G401 (cell line): ENCODE results near the gene CLSTN2. TPM values are rescaled to one million over a fixed set of nuclear protein-coding genes. Genes with fewer than 3 reads are reported as not detected.

Experiments
- DNase-seq: peaks from one replicate; pipeline ENCODE4 v3.0.0-alpha.2; 2015; ENCODE audit warnings: low spot score
- in situ Hi-C: cut with HindIII; loops from 2 replicates; pipeline ENCODE4 v1.10.0; 2016; ENCODE audit warnings: low sequenced_read_pairs, mixed read lengths
- total RNA-seq: library from RNA; depleted of rRNA; stranded (reverse); fragments of >200 nt; shearing (Covaris generic); gene quantifications from 2 replicates; pipeline ENCODE4 v1.2.3, GENCODE V29; 2014

The CLSTN2 gene
- total RNA-seq, 1 experiment from 2014 or later: 5.2 TPM

- in situ Hi-C loops: no loop called here
- DNase-seq: no peak
Measured at GRCh38 chr3:140284372-140284771, 349.4 kb downstream of the CLSTN2 start.

DNA sequence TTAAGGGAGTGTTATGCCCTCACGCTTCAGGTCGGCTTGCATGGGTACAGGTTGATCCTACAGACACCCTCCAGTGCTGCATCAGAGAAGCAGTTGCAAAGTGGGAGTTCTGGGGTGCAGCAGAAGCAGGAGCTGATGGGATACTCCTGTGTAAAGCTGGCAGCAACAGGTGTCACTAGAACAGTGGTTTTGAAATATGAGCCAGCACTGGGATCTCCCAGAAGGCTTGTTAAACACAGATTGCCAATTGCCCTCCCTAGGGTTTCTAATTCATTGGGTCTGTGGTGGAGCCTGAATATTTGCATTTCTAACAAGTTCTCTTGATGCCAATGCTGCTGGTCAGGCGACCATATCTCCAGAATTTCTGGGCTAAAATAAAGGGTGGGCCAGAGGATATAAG, 350.4 kb downstream of the CLSTN2 start:
- in situ Hi-C loops: no loop called here

GRCh38 chr3:140288595-140288994, 353.6 kb downstream of the CLSTN2 start:
- no peak for DNase-seq

More for the DNA sequence above, 350.4 kb downstream of the CLSTN2 start:
- no peak for DNase-seq

GRCh38 chr3:140290105-140290504, 355.1 kb downstream of the CLSTN2 start:
- no peak for DNase-seq
- in situ Hi-C loops: no loop called here

More at GRCh38 chr3:140288595-140288994, 353.6 kb downstream of the CLSTN2 start:
- in situ Hi-C loops: no loop called here

GRCh38 chr3:140292170-140292569, 357.2 kb downstream of the CLSTN2 start:
- DNase-seq: no peak
- in situ Hi-C loops: no loop called here

DNA sequence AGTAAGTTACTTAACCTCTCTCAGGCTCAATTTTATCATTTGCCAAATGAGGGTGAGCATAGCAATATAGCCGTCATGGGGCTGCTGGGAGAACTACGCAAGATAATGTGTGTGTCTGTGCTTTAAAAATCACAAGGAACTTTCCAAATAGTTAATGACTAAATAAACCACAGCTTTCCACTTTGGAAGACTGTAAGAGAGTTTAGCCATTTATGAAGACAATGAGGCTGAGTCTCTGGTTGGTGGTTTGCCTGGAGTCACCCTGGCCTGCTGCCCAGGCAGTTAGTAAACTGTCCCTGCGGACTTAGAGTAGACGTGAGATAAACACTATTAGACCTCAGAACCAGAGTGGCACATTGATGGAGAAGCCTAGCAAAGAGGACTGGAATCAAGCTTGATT, 357.7 kb downstream of the CLSTN2 start:
- in situ Hi-C loops: no loop called here
- DNase-seq: no peak

- in situ Hi-C loops: no loop called here
- DNase-seq: no peak
Measured at GRCh38 chr3:140294058-140294457, 359.1 kb downstream of the CLSTN2 start.

GRCh38 chr3:140296796-140297352, 361.9 kb downstream of the CLSTN2 start:
- no peak for DNase-seq
- in situ Hi-C loops: no loop called here

- in situ Hi-C loops: no loop called here
Measured at GRCh38 chr3:140298043-140298442, 363.1 kb downstream of the CLSTN2 start.

DNA sequence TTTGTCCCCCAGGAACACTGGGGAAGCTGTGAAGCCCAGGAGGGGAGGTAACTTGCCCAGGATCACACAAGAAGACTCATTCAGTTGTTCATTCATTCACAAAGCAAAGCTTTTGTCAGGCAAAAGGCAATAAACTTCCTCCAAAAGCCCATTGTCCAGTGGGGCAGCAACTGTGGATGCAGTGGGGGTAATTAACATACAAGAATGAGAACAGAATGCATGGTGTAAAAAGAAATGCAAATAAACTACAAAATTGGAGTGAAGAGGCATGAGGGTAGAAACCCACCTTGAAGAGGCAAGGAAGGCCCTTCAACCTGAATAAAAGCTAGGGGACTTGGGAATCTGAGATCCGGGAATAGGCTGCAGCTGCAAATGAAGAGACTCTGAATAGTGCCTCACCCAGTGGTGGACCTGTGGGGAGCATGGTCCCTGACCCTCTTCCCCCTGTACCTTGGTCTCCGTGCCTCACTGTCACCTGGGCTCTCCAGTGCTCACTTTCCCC, 363.6 kb downstream of the CLSTN2 start:
- in situ Hi-C loops: no loop called here
- DNase-seq: no peak

More at GRCh38 chr3:140298043-140298442, 363.1 kb downstream of the CLSTN2 start:
- DNase-seq: no peak

GRCh38 chr3:140303875-140304274, 368.9 kb downstream of the CLSTN2 start:
- in situ Hi-C loops: no loop called here
- no peak for DNase-seq

GRCh38 chr3:140308535-140308934, 373.6 kb downstream of the CLSTN2 start:
- in situ Hi-C loops: no loop called here
- DNase-seq: no peak

DNA sequence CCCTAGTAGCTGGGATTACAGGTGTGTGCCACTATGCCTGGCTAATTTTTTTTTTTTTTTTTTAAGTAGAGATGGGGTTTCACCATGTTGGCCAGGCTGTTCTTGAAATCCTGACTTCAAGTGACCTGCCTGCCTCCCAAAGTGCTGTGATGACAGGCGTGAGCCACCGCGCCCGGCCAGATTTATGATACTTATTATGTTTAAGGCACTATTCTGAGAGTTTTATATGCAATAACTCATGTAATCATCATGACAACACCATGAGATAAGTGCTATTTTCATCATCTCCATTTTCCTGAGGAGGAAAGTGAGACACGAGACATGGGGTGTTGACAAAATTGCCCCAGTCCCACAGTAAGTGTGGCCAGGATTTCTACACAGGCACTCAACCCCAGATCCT, 376.4 kb downstream of the CLSTN2 start:
- in situ Hi-C loops: no loop called here
- no peak for DNase-seq

- in situ Hi-C loops: no loop called here
- DNase-seq: no peak
Measured at GRCh38 chr3:140315955-140316354, 381.0 kb downstream of the CLSTN2 start.

GRCh38 chr3:140316466-140316865, 381.5 kb downstream of the CLSTN2 start:
- in situ Hi-C loops: no loop called here
- DNase-seq: no peak

DNA sequence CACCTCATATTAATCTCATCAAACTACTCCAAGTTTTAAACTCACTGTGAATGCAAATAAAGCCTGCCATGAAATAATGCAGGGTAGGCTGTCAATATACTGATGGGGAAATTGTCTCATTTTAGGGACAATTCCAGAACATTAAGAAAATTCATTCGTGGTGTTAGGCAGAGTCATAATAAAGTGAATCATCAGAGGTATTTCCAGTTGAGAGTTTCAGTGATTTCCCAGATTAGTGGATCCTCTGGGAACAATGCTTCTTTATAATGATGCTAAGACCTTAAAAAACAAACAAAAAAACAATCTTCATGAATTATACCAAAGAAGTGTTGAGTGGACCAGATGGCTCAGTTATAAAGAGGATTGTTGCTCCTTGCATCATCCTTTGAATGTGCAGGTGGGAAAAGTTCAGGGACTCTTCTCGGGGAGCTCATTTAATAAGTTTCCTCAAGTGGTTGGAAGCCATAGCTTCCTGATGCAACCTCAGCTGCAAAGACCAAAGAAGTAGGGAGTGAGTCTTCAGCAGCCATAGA, 381.9 kb downstream of the CLSTN2 start:
- in situ Hi-C loops: no loop called here
- DNase-seq: no peak

DNA sequence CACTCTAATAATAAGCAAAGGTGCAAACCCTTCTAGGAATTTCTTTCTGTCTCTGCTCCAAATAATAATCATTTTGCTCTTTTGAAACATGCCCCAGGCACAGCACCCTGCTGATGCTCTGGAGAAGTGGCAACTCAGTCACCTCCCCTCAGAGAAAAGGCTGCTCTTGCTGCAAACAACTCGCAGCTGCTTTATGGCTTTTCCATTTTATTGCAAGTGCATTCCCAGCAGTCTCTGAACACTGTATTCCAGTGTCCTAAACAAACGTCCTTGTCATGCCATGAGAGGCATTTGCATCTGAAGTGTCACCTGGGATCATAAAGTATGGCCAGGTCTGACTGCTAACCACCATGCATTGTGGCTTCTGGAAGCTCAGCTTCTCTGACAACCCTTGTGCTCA, 384.8 kb downstream of the CLSTN2 start:
- in situ Hi-C loops: no loop called here
- no peak for DNase-seq

DNA sequence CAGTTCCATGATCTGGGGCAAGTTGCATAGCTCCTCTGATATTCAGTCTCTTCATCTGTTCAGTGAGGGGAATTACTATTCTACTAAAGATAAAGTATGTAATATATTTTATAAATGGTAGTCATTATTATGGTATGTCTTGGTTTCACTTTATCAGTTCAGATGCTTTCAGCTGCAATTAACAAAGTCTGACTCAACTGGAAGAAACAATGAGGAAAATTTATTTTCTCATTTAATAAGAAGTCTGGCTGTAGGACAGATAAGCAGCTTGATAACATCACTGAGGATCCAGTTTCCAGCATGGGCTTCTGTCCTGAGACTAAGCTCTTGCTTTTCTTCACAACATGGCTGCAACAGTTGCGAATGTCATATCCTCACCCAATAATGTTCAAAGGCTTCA, 388.6 kb downstream of the CLSTN2 start:
- DNase-seq: no peak

DNA sequence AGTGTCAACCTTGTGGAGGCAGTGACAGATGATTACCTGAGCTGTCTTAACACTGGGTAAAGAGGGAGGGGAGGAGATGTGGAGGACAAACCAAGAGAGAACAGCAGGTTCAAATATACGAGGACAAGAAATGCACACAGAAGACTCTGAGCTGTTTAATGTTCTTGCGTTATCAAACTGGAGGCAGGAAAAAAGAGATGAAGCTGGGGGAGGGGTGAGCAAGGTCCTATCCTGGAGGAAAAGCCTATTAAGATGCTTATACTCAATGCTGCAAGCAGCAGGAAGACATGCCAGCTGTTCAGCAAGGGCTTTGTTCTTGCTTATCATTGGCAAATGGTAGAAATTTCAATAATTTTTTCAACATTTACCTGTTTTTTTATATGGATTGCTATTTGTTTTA, 397.1 kb downstream of the CLSTN2 start:
- in situ Hi-C loops: no loop called here
- no peak for DNase-seq

More for the DNA sequence above, 388.6 kb downstream of the CLSTN2 start:
- in situ Hi-C loops: no loop called here

DNA sequence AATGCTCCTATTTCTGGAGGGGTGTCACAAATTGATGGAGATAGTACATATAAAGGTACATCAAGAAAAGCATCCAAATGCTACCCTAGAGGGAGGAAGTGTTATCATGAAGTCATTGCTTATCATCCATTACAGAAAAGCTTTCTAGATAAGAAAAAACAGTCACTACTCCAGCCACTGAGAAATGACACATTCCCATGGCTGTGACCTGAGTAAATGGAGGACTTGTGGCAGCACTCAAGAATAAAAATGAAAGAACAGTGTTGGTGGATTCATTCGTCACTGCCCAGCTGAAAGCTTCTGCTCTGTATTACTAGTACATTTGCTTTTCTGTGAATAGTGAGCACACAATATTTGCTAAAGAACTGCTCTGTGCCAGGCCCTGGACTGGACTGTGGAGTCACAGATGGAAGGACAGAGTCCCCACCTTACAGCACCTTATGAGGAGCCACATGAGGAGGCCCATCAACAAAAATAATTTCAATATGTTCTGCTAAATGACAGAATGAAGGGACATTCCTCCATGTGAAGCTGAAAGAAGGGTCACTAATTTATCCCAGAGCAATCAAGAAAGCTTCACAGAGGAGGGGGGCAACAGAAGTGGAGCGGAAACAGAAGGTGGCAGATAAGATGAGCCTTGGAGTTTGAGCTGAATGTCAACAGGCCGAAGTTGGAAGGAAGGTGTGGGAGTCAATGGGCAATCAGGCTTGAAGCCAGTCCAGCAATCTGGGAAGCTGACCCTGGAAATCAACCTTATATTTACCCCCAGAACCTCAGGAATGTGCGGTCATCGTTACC, 399.3 kb downstream of the CLSTN2 start:
- in situ Hi-C loops: no loop called here
- DNase-seq: no peak
